ENCODE results near the gene SLC9A9. TPM values are rescaled to one million over a fixed set of nuclear protein-coding genes. Genes with fewer than 3 reads are reported as not detected.
"Not testable (repeated sequence)": the region's sequence is repeated elsewhere in the genome, so short reads cannot be mapped to it uniquely, and the experiment has no call there.

The SLC9A9 gene
- total RNA-seq, 1 experiment from 2014 or later = 7.9 TPM

DNA sequence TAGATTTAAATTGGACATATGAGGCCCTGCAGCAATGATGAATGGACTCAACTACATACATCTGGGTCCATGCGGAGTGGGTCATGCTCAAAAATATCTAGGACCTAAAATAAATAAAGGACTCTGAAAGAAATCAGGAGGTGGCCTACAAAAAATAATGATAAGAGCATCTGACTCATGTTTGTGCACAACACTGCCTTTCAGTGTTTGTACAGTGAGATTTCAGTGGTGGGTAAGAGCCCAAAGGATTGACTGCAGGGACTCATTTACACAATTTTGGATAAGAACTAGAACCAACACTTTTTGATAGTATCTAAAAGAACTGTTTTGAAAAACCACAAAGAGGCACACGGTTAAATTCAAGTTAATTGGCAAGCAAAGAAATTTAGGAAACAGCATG, 285.5 kb downstream of the SLC9A9 start:
- no peak for DNase-seq (ENCODE audit: low read depth)

DNA sequence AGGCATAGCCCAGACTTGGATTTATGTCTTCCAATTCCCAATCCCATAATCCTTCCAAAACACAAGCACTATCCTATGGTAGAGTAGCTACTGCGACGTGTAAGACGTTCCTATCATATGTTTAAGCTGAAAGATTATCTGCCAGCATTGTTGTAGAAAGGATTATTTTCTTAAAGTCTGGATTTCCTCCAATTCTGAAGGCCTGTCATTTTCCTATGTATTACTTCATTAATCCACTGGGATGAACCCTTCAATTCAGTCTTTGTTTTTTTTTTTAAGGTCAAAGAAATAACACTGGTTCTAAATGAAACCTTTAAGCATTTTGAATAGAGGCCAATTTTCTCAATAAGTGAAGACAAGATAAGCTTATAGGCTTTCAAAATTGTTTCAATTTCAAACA, 289.0 kb downstream of the SLC9A9 start:
- DNase-seq (ENCODE audit: low read depth) = no peak

DNA sequence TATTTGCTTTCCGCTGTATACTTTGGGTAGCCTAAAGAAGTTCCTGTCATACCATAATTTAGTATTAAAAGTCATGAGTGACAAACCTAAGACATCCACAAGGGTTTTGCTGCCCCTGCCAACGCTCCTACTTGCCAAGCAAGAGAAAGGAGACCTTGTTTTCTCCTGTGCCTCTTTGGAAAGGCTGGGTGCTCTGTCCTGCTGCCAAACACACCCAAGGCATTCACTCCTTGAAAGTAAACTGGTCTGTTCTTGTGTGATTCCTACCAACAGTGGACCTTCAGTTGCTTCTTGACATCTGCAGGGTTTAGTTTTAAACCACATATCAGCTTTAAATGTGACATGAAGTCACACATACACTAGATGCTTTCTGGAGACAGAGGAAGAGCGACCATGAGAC, 295.4 kb downstream of the SLC9A9 start:
- DNase-seq (ENCODE audit: low read depth) = no peak

DNA sequence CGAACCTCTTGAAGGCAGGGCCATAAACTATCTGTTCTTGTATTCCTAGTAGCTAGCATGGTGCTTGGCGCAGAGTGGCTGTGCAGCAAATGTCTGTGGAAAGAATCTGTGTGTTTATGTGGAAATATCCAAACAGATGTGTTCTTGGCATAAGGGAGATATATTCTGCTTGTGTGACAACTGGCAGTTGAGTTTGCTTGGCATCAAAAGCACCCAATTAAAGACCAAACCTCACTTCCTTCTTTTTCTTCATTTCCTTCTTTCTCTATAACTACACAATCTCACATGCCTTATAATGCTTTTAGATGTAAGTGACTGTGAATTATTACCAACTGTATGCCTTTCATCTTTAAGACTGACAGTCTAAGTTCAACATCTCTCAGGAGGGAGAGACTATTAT, 296.5 kb downstream of the SLC9A9 start:
- DNase-seq (ENCODE audit: low read depth) = no peak

DNA sequence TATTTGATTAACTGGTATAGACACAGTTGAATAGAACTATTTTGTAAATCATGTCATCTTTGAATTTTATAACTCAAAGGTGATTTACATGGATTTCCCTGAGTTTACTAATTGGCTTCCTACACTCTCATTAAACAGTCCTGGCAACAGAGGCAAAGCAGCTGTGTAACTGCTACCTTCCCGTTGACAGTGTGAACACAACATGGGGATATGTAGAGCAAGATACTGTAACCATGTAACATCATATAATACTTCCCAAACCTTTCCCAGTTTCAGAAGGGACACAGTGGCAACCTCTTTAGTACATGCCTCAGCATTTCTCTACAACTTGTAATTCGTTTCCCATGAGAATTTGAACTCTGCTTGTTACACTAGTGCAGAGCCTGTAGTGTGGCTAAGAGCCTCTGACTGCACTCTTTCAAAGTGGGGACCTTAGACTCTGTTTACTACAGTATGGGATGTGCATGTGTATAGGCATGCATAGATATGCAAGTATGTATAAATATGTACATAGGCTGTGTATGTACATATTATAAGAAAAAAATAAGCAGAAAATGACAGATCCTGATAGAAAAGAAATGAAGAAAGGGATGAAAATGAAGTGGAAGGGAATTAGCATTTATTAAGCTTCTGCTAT, 299.3 kb downstream of the SLC9A9 start:
- no peak for DNase-seq (ENCODE audit: low read depth)

DNA sequence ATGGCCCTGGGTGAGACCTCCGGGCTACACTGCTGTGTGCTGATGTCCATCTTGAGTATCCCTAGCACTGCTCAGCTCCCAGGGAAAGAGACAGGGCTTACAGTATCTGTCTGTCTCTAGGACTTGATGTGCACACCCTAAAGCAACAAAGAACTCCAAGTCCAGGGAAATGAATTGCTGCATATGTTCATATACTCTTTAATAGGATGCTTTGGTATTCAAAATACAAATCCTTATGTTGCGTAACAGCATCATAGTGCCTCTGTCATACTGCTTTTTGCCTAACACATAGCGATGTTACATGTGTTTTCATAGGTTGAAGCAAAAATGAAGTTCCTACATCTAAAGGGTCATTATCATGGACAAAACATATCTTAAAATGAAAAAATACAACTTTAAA, 299.9 kb downstream of the SLC9A9 start:
- DNase-seq (ENCODE audit: low read depth) = no peak

DNA sequence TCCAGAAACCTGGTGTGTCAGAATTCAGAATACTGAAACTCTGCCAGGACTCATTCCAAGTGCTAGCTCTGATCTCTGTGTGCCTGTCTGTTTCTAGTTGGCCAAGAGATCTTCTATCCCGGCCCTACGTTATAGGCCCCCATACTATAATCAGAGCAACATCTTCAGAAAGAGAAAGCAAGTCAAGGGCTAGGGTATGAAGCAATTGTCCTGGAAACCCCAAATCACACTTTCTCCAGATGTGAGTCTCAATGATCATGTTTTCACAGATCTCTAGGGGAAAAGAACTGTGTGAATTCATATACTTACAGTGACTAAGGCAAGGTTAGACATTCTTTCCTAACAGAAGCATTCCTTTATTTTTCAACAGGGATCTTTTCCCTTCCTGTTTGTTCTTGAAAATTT, 309.7 kb downstream of the SLC9A9 start:
- peak; percentile 87 for DNase-seq (ENCODE audit: low read depth)

DNA sequence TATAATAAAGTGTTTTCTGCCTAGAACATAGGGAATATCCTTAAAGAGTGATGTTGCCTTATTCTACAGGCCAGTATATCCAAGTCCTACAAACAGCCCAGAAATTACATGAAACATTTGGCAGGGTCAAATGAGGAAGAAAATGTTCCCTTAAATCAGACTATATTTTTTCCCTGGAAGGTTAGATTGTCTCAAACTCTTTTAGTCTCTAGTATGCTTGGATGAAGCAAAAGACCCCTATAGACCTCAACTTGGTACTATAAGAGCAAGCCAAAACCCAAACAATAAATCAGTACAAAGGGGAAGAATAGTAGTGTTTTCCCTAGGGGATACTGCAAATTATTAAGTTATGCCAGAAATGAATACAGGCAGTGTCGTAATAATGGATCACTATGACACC, 310.2 kb downstream of the SLC9A9 start:
- no peak for DNase-seq (ENCODE audit: low read depth)

DNA sequence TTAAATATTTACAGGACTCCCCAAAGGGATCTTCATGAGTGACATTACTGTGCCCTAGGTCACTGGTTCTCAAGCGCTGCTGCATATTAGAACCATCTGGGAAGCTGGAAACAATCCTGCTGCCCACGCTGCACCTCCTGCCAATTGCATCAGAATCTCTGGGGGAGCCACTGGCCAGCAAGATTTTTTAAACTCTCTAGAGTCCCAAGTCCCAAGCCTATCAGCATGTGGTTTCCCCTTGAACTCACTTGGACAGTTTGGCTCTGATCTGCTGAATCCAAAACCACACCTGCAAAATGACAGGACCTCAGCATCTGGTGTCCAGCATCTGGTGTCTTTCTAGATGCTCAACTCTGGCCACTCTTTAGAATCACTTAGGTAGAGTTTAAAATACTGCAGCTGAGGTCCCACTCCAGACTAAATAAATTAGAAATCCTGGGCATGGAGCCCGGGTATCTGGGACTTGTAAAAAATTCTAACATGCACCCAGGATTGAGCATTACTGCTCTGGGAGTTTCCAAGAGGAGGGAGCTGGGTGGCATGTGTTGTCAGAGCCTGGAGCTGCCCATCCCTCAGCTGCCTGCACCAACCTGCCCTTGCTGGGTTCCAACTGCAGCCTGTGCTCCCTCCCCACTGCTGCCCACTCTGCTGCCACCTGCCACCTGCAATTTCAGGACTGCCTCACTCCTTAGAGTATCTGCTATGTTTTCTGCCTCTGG, 311.3 kb downstream of the SLC9A9 start:
- peak; percentile 44 for DNase-seq (ENCODE audit: low read depth)

DNA sequence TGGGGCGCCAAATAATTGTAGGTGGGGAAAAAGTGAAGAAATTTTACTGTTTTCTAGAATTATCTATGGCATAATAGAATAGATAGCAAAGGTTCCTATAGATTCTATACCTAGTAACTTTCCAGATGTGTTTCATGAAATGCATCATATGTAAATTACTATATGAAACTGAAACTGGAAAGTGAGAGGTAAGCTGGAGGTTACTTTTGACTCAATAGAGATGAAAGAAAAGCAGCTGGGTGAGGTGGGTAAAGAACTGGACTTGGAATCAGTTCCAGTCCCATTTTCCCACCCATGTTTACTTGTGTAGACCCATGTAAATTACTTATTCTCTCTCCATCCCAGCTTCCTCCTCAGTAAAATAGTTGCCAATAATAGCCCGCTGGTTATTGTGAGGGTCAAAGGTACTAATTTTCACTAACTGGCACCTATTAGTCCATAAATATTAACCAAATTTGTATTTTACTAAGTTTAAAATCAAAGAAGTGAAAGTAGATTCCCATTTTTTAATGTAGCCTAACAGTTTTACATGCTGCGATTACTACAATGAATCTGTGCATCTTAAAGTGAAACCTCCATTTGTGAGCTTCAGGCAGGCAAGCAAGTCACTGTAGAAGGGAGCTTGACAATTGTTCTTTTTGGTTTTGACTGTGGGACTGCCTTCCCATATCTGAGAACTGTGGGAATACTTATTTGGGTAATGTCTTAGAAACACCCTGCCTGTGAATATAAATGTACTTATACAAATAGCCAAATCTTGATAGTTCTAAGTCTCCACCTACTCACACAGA, 312.1 kb downstream of the SLC9A9 start:
- DNase-seq (ENCODE audit: low read depth) = no peak

DNA sequence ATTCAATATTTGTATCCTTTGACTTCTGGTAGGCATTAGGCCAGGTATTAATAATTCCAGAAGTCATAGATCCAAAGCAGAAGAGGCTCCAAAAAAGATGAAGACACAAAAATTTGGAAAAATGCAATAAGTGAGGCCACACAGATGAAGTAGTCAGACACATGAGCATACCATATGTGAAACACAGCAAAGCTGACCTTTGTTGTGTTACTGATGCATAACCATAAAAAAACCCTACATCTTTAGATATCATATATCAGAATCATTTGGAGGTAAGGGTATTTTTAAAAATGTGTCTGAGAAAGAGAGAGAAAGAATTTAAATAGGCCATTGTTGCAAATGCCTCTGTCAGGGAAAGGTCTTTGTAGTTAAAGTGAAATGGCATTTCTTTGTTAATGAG, 314.9 kb downstream of the SLC9A9 start:
- no peak for DNase-seq (ENCODE audit: low read depth)

DNA sequence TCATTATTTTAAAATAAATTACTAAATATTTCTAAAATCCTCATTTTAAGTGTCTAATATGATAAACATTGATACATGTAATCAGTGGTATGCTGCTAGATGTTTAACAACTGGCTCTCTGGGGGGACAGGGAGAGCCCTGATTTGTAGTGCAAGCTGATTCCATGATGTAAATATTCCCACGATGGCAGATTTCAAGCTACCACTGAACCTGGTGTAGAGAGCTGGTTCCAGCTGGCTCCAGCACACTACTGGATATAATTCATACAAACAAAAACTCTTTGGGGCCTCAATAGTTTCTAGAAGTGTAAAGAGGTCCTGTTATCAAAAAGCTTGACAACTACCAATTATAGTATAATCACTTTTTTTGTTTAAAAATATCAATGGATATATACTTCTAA, 316.2 kb downstream of the SLC9A9 start:
- no peak for DNase-seq (ENCODE audit: low read depth)

DNA sequence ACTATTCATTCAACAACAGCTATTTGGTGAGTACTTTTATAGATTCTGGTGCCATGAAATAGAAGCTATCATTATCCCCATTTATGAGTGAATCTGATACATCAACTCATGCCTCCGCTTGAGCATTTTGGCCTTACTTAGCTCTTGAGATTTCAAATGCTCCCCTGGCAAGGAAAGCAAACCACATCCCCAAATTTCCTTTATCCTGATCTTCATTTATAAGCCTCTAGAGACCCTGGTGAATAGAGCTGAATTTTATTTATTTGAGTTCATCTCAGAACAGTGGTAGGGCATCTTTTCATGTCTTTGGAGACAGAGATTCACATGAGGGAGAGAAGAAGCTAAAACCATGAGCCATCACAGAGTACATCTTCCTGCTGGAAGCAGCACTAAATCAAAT, 317.2 kb downstream of the SLC9A9 start:
- peak; percentile 21 for DNase-seq (ENCODE audit: low read depth)

DNA sequence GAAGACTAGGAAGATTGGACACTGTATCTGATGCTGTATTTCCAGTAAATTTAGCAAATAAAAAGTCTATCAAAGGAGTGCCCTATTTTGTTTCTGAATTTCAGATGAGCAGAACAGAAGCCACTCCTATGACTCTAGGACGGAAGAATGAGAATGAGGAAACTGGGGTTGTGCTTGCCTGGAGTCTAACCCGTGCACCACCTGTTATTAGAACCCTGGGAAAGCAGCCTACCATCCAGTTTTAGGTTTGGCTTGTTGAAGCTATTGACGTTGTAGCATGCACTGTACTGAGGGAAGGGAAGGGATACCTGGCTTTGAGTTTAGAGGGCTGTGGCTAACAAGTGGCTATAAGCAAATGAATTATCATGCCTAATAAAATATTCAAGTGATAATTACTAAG, 318.5 kb downstream of the SLC9A9 start:
- DNase-seq (ENCODE audit: low read depth) = no peak

DNA sequence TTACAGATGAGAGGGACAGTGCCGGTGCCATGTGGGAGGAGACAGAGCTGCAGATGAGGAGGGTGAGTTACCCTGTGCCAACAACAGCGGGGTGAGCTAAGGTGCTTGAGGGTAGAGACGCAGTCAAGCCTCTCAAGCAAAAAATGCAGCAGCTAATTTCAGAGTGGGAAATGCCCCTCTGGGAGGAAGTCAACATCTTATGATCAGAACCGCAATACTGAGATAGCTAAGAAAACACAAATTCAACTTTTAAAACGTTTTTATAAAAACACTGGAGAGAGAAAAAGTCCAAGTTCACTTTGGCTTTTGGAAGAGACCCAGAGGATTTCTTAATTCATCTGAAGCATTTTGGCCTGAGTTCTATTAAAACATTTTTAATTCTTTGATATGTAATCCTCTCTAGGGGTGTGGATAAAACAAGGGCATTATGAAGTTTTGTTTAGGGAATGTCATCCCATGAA, 319.2 kb downstream of the SLC9A9 start:
- DNase-seq (ENCODE audit: low read depth) = peak; percentile 39

DNA sequence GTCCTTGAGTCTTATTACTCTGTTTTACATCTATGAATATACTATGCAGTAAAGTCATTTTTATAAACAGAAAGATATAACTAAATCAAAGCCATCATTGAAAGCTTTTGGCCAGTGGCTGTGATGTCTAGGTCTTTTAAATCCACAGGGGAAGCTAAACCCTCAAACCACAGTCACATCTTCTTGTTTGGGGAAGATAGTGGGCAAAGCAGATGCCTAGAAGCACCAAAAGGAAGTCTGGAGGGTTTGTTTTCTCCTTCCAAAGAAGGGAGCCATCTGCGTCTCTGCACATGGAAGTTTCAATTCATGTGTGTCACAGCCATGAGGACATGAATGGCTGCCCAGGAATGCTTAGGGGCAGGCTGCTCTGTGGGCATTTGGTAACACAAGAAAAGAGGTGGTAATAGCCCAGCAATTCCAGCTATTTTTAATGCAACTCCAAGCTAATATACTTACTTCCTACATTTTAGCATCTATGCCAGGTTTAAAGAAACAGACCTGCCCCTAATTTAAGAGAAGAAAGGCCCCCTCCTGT, 322.2 kb downstream of the SLC9A9 start:
- peak; percentile 74 for DNase-seq (ENCODE audit: low read depth)

DNA sequence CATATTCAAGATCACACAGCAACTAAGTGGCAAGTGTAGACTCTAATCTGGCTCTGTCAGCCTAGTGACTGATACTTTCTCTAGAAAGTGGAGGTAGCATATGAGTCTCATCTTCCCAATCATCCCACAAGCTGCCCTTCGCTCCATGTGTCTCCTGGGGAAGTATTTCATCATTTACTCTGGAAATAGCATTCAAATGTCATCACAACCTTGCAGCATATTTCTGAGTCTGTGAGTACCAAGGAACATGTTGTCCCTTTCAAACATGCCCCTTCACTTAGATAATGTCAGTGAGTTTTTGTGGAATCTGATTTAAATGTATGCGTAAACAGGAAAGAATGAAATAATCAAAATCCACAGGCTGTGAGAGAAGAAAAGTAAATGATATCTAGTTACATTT, 322.9 kb downstream of the SLC9A9 start:
- DNase-seq (ENCODE audit: low read depth) = peak; percentile 93

DNA sequence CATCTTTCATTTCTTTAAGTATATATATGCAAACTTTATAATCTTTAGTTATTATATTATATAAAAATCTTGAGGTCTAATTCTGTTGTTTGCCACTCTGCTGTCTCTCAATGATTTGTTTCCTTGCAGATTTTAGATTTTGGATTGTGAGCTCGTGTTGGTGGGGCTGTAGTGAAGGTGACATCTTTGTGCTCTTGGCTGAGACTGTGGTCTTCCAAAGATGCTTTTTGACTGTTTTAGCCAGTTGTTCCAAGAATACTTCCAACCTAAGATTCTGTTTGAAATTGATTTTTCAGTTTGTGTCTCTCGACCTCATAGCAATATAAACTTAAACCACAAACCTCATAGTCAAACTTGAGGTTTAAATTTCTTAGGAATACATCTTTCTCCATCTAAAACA, 326.5 kb downstream of the SLC9A9 start:
- DNase-seq (ENCODE audit: low read depth) = no peak

DNA sequence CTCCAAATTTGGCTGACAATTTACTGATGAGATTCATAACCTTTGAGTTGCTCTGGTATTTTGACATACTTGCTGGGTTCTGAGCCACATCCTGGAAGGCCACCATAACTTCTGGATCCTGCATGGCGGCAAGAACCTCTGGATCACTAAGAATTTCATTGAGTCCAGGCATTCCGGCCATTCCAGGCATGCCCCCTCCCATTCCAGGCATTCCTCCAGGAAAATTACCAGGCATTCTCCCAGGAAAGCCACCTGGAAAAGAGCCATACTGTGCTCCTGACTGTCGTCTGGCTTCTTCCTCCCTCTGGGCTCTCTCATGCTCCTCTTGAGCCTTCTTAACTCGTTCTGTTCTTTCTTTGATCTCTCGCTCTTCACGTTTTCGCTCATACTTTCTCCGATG, 331.1 kb downstream of the SLC9A9 start:
- not testable (repeated sequence) for DNase-seq (ENCODE audit: low read depth)

DNA sequence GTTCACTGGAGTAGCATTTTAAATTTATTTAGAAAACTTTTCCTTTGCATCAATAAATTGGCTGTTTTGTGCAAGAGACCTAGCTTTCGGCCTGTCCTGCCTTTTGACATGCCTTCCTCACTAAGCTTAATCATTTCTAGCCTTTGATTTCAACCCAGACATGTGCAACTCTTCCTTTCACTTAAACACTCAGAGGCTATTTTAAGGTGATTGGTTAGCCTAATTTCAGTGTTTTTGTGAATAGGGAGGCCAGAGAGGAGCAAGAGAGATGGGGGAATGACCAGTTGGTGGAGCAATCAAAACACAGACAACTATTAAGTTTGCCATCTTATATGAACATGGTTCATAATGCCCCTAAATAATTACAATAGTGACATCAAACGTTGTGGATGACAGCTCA, 333.4 kb downstream of the SLC9A9 start:
- DNase-seq (ENCODE audit: low read depth) = no peak

DNA sequence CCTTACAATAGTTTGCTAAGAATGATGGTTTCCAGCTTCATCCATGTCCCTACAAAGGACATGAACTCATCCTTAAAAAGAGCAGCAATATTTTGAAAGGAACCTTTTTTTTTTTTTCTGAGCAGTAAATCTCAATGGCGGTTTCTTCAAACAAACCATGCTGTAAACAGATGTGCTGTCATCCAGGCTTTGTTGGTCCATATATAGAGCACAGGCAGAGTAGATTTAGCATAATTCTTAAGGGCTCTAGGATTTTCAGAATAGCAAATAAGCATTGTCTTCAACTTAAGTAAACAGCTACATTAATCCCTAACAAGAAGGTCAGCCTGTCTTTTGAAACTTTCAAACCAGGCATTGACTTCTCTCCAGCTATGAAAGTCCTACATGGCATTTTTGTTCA, 334.2 kb downstream of the SLC9A9 start:
- DNase-seq (ENCODE audit: low read depth) = no peak

DNA sequence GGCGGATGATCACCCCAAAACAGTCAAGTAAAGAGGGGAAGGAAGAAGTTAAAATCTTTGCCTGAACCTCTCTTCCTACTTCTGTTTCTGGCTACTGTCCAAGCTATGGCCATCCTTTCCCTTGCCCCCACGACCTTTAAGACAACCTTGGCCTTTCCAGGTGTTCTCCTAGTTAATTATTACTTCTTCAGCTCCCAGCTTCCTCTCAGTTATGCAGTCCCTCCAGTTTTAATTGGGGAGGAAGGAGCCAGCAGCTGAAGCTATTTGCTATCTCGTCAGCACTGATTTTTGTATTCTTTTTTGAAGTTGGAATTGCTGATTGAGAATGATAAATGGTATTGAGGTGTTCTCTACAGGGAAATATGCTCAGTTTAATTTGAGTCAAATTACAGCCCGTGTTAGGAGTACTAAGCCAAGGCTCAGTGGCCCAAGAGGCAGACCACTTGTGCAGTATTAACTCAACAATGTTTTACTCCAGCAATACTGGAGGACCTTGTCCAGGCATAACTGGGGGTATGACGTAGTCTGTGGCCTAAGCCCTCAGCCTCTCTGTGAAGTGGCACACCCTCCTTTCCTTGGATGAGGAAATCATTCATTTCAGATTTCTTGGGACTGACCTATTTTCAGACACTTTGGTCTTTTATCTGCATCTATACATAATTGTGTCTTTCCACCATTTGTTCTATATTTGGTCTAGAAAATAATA, 336.9 kb downstream of the SLC9A9 start:
- DNase-seq (ENCODE audit: low read depth) = no peak

All from LHCN-M2 (cell line).